A549 (cell line): ENCODE measurements around the gene LYRM7.

ENCODE experiments used
- CTCF ChIP-seq: fragments of >200 bp; sonication (Bioruptor Twin); formaldehyde crosslinking; IDR thresholded peaks from 3 replicates; pipeline ENCODE4 v1.5.1; 2016
- JUN ChIP-seq, 2 experiments: fragments of >200 bp; sonication (Bioruptor Twin); formaldehyde crosslinking; IDR thresholded peaks; 2 replicates in 1 of 2; 3 replicates in 1 of 2; pipeline ENCODE4 v1.6.1; 2016 to 2017
- POLR2A ChIP-seq: IDR thresholded peaks from 2 replicates; pipeline ENCODE4 v1.6.1; 2012; ENCODE audit warnings: mild to moderate bottlenecking, low read length

- TF ChIP-seq JUN (IDR thresholded peaks at IDR 0.05) (no peak), POLR2A (no peak), CTCF (no peak)
Observed at GRCh38 chr5:131160134-131160533, 10.6 kb upstream of the LYRM7 start.
